Activated gamma-delta T cell (primary cell): ENCODE results near the gene METTL14.

Experiments
- DNase-seq: peaks from one replicate; lab custom pipeline; 2025; lab: John Stamatoyannopoulos, UW

METTL14 gene

GRCh38 chr4:118734491-118735205 lies 49.5 kb downstream of the METTL14 start:
- DNase-seq, result no peak

- DNase-seq, result no peak
Observed at GRCh38 chr4:118736900-118737299, 51.7 kb downstream of the METTL14 start.

DNA sequence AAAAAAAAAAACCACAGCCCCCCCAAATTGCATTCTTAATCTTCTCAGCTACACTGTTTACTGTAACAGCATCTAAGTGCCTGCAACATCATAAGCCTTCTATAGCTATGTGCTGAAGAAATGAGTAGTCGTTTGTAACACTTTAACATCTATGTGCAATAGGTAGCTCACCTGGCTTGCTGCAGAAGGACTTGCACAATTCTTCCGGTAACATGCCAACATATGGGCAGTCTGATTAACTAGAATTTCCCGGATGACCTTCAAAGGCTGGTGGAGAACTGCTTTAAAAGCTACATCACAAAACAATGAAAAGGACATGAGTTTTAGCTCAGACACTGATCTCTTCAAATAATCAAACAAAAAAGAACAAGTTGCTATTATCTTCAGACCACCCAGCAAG lies 52.9 kb downstream of the METTL14 start:
- no peak for DNase-seq

DNA sequence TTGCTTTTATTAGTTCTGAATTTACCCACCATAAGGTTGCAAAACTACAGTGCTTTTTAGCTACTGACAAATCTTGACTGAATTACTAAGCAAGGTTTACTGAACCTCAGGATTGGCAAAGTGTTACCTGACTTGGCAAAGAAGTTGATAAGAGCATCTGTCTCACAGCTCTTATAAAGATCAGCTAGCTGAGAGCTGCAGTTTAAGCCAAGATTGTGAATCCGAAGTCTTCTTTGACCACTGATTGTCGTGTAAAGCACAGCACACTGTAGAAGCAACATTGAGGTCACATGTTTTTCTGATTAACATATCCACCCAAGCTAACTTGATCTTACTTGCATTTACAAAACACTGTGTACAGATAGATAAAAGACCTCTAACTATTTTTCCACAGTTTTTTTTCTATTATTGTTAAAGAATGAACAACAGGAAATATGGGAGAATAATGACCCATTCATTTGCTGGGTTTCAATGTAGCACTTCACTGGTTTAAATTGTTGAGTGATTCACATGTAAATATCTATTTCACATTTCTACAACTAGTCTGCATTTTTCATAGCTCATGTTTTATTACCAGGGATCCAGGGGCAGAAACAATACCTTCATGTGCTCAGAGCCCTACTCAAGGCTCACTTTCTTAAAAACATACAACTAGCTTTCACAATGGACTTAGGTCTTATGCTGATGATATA lies 54.0 kb downstream of the METTL14 start:
- DNase-seq, result no peak

GRCh38 chr4:118740869-118741268 lies 55.7 kb downstream of the METTL14 start:
- DNase-seq, result no peak

- no peak for DNase-seq
Observed at GRCh38 chr4:118741301-118741855, 56.2 kb downstream of the METTL14 start.

DNA sequence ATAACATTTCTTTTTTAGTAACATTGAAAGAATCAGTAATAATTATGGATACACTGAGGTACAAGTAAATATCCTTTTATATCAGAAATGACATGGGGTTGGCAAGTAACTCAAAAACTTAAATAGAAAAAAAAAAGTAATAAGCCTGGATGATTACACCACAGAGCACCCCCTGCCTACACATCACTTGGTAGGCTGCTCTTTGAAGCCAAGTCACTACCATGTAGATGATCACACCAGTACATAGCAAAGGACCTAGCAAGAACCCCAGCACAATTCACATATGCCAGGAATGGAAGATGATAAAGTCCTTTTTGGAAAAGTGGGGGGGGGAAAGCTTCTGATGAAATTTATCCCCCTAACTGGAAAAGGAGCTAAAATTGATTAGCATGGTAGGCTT lies 56.9 kb downstream of the METTL14 start:
- no peak for DNase-seq

DNA sequence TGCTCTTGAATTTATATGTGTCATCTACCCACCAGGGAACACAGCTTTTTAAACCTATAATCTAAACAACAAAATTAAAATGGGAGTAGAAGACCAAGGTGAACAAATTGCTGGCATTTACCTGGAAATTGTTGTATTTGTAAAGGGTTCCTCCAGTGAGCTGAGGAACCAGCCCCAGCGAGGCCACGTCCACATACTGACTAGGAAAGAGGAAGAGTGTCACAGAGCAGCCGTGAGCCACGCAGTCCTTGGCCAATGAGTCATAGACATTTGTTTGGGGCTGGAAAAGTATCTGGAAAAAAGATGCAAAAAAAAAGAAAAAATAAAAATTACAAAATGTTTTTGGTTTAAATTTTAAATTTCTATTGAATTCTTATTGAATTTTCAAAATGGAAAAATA lies 58.7 kb downstream of the METTL14 start:
- no peak for DNase-seq

DNA sequence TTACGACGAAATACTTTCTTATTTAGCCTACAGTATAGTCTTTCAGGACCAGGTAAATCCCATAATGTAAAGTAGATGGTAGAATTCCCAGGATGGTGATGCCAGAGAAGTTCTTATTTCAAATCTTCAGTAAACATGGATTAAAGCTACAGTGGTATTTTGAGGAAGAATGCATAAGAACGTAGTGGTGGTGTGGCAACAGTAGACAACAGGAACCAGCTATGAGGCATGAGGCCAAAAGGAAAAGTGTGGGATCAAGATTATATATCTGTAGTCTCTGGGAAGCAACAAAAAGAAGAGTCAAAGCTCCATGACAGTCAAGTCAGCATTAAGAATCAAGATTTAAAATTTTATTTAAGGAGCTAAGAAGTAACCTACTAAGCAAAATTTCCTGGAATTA lies 60.2 kb downstream of the METTL14 start:
- DNase-seq, result no peak

DNA sequence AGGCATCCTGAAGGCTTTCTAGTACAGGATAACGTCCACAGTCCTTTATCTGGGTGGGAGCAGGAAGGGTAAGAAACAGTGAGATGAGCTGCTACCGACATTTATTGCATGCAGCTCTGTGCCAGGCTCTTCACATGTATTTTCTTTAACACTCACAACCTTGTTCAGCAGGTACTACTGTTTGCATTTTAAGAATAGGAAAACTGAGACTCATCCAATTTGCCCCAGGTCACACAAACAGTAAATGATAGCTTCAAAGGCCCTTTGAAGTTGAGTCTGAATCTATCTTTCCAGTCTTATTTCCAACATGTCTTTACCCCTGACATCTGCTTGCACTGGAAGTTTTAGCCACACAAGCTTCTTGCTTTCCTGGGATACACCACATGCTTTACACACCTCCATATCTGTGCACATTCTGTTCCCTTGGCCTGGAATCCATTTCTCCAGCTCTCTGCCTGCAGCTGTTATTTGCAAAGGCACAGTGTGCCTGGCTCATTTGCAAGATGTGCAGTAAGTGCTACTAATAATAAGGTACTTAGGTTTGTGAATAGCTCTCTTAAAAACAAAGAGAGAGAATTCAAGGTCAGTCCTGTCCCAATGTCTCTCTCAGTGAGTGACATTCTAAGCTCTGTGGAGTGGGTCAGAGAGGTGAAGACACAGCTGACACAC lies 61.2 kb downstream of the METTL14 start:
- DNase-seq, result no peak

DNA sequence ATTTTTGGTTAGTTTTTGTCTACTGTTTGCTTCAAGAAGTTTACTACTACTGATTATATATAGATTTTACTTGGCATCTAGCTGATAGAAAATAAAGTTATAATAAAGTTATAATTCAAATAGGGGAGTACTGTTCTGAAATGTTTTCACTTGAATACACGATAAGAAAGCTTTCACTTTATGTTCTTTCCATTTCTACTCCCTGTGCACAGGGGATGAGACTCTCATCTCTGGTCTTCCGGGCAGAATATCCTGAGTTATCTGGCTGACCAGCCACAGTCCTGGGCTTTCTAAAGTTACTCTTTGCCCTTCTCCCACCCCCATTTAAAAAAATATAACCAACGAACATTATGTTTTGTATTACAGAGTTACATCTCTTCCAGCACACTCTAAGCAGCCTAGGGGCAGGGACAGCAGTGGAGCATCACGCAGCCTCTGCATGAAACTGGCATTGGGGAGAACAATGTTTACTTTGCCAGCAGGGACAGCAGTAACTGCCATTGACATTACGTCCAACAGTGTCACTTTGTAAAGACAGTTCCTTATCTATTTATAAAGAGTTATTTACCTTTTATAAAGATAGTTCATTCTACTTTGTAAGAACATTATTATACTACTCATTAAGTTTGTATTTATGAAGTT lies 64.3 kb downstream of the METTL14 start:
- no peak for DNase-seq

DNA sequence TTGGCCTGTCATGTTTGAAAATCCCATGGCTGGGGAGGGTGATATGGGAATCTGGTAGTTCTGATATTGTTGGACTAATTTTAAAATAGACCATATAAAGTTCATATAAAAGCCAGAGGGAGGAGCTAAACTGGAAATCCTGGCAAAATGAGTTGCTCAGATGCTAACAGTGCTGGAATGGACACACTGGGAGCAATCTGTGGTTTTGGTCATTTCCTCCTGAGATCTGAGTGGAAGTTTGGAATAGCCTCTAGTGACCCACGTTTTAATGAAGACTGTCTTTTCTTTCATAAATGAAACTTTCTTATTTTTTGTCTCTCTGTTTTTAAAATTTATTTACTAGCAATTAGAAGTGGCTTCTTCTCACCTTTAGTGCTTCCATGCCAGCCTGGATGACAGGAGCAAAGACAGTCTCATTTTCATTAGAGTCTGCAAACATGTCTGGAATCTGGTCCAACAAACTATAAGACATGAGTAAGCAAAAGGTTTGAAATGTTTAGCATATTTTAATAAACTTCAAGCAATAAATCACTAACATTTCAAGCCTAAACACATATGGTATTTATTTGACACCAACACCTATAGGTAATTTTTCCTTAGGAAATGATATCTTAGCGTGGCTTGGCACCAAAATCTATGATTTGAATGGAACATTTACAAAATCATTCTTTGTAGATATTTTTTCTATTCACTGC lies 66.6 kb downstream of the METTL14 start:
- DNase-seq, result no peak

DNA sequence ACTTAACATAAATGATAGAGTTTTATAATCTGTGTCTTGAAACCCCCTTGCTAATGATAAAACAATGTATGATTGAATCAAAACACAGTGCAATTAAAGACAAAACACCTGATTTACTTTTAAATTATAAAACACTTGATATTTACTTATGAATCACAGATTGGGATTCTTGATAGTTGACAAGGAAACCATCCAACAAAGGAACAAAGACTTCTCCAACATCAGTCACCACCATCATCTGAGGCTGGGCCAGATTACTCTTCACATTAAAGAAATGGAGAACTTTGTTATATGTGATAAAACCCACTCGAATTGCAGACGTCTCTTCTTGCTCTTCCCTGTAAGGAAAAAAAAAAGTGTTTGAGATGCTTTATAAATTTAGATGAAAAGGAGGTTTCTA lies 67.4 kb downstream of the METTL14 start:
- DNase-seq, result no peak

- no peak for DNase-seq
Observed at GRCh38 chr4:118753096-118753495, 67.9 kb downstream of the METTL14 start.

DNA sequence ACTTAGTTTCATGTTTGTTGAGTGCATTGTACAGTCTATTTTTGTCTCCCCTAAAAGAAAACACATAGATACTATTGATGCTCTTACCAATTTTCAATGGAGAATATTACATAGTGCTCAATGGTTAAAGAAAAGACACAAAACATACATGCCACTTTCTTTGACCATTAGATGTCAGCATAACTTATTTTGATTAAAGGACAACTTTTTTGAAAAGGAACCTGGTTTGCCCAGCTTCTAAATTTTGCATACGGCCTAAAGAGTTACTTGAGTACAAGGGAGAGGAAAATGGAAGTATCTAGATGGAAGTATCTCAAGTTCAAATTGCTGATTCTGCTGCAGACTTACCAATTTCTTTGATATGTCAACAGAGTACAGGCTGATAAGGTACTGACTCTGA lies 68.5 kb downstream of the METTL14 start:
- DNase-seq, result no peak

- DNase-seq, result no peak
Observed at GRCh38 chr4:118754890-118755289, 69.7 kb downstream of the METTL14 start.

DNA sequence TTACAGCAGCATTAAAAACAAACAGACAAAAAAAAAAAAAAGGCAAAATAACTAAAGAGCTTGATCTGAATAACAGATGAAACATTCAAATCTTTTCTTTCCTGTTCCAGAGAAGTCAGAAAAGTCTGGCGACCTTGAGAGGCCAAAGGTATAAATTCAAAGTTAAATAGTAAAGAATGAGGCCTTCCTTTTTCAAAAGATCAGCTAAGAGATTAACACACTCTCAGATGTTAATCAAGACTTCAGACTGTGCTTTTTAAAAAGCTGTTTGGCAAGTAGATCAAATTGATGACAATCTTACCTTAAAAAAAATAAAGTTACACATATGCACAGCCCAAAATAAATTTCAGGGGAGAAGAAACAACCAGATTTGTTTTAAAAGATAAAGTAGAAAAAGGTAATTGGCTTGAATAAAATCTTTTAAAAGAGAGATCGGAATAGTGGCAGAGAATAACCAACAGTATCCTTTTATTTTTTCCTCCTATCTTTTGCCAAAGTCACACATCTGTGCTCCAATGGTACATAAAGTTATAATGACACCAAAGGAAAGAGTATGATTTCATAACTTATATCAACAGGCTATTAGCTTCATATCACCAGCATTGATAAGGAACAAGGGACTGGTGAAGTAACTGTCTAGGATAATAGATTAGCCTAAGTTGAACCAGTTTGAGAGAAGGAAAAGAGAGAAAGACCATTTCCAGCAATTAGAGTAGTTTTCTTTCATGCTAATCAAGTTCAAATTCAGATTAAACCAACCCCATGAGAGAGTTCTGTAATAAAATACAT lies 70.4 kb downstream of the METTL14 start:
- DNase-seq, result no peak

GRCh38 chr4:118756429-118756828 lies 71.2 kb downstream of the METTL14 start:
- DNase-seq, result no peak

GRCh38 chr4:118756958-118757357 lies 71.8 kb downstream of the METTL14 start:
- DNase-seq, result no peak

DNA sequence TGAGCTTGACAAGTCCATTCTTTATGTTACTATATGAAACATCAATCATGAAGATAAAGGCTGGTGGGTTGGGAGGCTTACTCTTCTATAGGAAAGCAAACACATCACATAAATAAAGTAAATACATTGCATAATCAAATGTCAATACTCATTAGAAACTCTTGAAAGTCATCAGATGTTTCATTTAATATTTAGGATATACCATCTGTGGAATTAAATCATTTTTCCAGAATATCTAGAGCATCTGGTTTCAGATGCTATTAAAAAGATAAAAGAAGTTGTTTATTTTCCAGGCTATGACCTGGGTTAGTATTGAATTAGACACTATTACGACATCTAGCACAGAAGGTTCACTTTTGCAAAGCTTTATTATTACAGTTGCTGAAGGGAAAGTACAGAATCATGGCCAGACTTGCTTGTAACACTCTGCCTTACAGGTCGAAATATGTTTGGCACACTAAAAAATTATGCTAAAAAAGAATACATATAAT lies 72.6 kb downstream of the METTL14 start:
- no peak for DNase-seq

DNA sequence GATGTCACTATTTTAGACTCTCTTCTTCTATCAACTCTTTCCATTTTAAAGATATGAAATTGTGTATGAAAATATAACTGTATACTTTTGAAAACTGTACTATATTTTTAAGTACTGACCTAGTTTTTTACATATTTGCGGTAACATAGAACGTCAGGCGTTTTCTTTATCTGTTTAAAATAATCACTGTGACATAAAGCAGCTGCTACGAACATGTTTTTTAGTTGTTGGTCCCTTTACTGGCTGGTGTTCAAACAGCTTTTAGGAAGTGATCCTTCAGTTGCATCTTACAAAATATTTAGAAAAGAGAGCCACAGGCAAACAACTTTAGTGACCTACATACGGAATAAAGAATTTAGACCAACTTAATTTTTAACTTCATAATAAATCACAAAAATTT lies 73.1 kb downstream of the METTL14 start:
- no peak for DNase-seq
